ENCODE results near the gene GPR78. TPM values are rescaled to one million over a fixed set of nuclear protein-coding genes. Genes with fewer than 3 reads are reported as not detected.

The GPR78 gene
- total RNA-seq, 1 donor from 2014 or later = 0.15 TPM

GRCh38 chr4:8559011-8559410, 21.2 kb upstream of the GPR78 start:
- no peaks in the 10 kb centered on the region for H3K36me3 Mint-ChIP-seq (ENCODE audit: low read depth)
- no peak overlapping the region for H3K27ac Mint-ChIP-seq (ENCODE audit: unreplicated experiment)
- no peaks in the 10 kb centered on the region for H3K27me3 Mint-ChIP-seq (ENCODE audit: low read depth)
- DNase-seq (ENCODE audit: low spot score) = no peak
- no peak overlapping the region for H3K4me3 Mint-ChIP-seq (ENCODE audit: unreplicated experiment)
- peaks cover 5% of the 10 kb centered on the region for H3K4me1 Mint-ChIP-seq (ENCODE audit: low read depth)
- TF ChIP-seq, protein P1, sequence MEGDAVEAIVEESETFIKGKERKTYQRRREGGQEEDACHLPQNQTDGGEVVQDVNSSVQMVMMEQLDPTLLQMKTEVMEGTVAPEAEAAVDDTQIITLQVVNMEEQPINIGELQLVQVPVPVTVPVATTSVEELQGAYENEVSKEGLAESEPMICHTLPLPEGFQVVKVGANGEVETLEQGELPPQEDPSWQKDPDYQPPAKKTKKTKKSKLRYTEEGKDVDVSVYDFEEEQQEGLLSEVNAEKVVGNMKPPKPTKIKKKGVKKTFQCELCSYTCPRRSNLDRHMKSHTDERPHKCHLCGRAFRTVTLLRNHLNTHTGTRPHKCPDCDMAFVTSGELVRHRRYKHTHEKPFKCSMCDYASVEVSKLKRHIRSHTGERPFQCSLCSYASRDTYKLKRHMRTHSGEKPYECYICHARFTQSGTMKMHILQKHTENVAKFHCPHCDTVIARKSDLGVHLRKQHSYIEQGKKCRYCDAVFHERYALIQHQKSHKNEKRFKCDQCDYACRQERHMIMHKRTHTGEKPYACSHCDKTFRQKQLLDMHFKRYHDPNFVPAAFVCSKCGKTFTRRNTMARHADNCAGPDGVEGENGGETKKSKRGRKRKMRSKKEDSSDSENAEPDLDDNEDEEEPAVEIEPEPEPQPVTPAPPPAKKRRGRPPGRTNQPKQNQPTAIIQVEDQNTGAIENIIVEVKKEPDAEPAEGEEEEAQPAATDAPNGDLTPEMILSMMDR (IDR thresholded peaks at IDR 0.05) = no peak
- no peaks in the 10 kb centered on the region for H3K9me3 Mint-ChIP-seq (ENCODE audit: low read depth)

DNA sequence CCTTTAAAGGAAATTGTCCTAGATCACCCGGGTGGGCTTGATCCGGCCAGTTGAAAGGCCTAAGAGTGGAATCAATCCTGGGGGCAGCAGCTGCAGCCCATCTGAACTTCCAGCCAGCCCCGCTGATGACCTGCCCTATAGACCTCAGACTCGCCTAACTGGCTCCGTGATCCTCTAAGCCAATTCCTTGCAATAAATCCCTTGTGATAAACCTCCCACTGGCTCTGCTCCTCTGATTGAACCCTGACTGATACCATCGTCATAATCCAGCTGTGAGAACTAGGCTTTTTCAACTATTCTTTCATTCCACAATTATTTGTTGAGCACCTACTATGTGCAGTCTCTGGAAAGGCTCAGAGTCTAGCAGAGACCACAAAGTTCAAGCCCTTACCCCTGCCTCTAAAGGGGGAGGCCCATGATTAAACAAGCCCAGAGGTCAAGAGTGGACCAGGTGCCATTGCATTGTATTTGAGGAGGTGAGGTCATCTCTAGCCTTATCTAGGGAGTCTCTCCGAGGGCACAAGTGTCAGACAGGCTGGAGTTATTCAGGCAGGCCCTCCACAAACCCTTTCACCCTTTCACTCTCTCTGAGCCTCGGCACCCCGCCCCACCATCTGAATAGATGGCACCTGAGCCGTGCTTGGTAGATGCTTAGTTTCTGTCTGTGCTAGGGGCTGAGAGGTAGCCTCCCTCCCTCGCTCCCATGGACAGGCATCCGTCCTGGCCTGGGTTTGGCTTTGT, 20.5 kb upstream of the GPR78 start:
- TF ChIP-seq, protein P1 (IDR thresholded peaks at IDR 0.05) = no peak
- Mint-ChIP-seq H3K36me3 (ENCODE audit: low read depth) (no peaks in the 10 kb centered on the region), H3K27me3 (ENCODE audit: low read depth) (no peaks in the 10 kb centered on the region), H3K4me3 (ENCODE audit: unreplicated experiment) (no peak overlapping the region), H3K27ac (ENCODE audit: unreplicated experiment) (no peak overlapping the region), H3K9me3 (ENCODE audit: low read depth) (no peaks in the 10 kb centered on the region), H3K4me1 (ENCODE audit: low read depth) (peaks cover 5% of the 10 kb centered on the region)
- DNase-seq (ENCODE audit: low spot score) = no peak

DNA sequence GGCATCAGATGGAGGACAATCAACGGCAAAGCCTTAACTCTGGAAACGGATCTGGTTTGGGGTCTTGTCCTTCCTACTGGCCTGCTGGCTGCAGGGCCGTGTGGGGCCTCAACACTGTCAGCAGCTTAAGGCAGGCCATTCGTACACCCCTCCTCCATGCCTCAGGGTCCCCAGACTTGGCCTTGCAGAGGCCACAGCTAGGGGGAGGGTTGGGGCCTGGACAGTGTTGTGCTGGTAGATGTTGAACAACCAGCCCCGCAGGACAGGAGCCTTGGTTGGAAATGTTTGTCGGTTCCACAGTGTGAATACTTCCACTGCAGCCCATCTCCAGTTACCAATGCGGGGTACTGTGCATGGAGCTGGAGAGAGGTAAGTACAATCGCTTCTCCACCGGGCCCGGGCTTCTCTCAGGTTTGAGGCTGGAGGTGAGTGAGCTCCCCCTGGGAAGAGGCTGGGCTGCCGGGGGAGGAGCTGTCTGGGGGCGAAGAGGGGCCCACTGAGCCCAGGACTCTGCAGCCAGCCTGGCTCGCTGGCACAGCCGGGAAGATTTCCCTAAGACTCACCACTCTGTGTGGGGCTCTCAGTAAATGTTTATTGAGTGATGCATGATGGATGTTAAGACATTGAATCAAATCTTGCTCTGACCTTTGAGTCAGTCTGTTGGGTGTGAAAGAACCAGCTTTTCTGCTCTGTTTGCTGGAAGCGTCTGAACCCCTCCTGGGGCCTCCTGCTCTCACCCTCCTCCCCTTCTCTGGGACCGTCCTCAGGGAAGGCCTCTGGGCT, 19.7 kb upstream of the GPR78 start:
- Mint-ChIP-seq H3K27ac (ENCODE audit: unreplicated experiment) (no peak overlapping the region), H3K9me3 (ENCODE audit: low read depth) (no peaks in the 10 kb centered on the region), H3K4me1 (ENCODE audit: low read depth) (peaks cover 5% of the 10 kb centered on the region), H3K4me3 (ENCODE audit: unreplicated experiment) (no peak overlapping the region), H3K36me3 (ENCODE audit: low read depth) (no peaks in the 10 kb centered on the region), H3K27me3 (ENCODE audit: low read depth) (no peaks in the 10 kb centered on the region)
- TF ChIP-seq, protein P1 (IDR thresholded peaks at IDR 0.05) = no peak
- DNase-seq (ENCODE audit: low spot score) = no peak

DNA sequence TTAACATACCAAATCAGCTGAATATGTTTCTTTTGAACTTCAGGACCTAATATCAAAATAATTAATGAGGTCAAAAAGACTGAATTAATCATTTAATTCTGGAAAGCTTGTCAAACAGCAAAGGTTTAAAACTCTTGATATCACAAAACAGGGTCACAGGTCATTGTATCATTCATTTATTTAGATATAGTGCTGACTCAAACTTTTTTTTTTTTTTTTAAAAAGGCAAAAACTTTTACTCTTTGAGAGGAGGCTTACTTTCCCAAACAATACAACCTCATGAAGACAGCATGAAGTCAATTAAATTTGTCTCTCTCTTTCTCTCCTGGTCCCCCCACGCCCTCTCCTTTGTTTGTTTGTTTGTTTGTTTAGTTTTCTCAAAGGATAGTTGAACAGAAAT, 15.6 kb upstream of the GPR78 start:
- Mint-ChIP-seq H3K4me3 (ENCODE audit: unreplicated experiment) (no peak overlapping the region), H3K36me3 (ENCODE audit: low read depth) (no peaks in the 10 kb centered on the region), H3K4me1 (ENCODE audit: low read depth) (peaks cover 17% of the 10 kb centered on the region), H3K9me3 (ENCODE audit: low read depth) (no peaks in the 10 kb centered on the region), H3K27ac (ENCODE audit: unreplicated experiment) (no peak overlapping the region), H3K27me3 (ENCODE audit: low read depth) (no peaks in the 10 kb centered on the region)
- TF ChIP-seq, protein P1 (IDR thresholded peaks at IDR 0.05) = no peak
- DNase-seq (ENCODE audit: low spot score) = no peak

GRCh38 chr4:8568068-8568668, 12.0 kb upstream of the GPR78 start:
- H3K4me3 Mint-ChIP-seq (ENCODE audit: unreplicated experiment) = no peak overlapping the region
- TF ChIP-seq, protein P1 (IDR thresholded peaks at IDR 0.05) = no peak
- peaks cover 17% of the 10 kb centered on the region for H3K4me1 Mint-ChIP-seq (ENCODE audit: low read depth)
- H3K27ac Mint-ChIP-seq (ENCODE audit: unreplicated experiment) = peak overlapping the region; percentile 6
- H3K9me3 Mint-ChIP-seq (ENCODE audit: low read depth) = no peaks in the 10 kb centered on the region
- H3K27me3 Mint-ChIP-seq (ENCODE audit: low read depth) = peaks cover 3% of the 10 kb centered on the region
- H3K36me3 Mint-ChIP-seq (ENCODE audit: low read depth) = no peaks in the 10 kb centered on the region
- DNase-seq (ENCODE audit: low spot score) = no peak

Measured in chondrocyte (in vitro differentiated cells).